ENCODE data around the gene QRICH2.
"Not testable (repeated sequence)": the region's sequence is repeated elsewhere in the genome, so short reads cannot be mapped to it uniquely, and the experiment has no call there.

Gene QRICH2

GRCh38 chr17:76267051-76267576, 41.0 kb downstream of the QRICH2 start:
- no peaks in the 10 kb centered on the region for H3K27me3 Mint-ChIP-seq

DNA sequence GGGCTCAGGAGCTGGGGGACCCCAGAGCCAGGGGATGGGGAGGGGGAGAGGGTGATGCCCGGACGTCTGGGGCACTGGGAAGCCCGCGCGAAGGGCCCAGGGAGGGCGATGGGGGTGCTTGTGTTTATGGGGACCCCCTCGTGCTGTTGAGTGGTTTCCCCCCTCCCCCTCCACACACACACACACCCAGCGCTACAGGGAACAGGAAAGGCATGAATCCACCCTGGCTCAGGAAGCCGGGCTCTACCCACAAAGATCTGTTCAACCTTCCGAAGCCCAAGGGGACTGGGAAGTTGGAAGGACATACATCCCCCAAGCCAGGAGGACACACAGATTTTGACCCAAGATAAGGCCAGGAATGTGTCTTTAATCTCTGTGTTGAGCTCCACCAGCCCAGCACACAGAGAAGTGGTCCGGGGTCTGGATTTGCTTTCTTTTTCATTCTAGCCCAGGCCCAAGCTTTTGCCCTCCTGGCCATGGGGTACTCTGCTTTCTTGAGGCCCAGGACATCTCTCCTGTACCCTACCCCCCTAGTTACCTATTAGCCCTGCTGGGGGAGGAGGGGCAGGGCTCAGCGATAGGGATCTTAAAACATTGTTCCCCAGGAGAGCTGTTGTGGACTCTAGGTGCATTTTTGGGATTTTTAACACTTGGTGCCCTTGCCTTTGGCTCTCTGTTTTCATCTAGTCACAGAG, 41.7 kb downstream of the QRICH2 start:
- Mint-ChIP-seq H3K4me1 (peaks cover 71% of the 10 kb centered on the region), H3K36me3 (peaks cover 21% of the 10 kb centered on the region), H3K27ac (peak overlapping the region; percentile 80), H3K9me3 (no peaks in the 10 kb centered on the region), H3K4me3 (peak overlapping the region; percentile 98), H3K27me3 (no peaks in the 10 kb centered on the region)
- ATAC-seq, result no peak

More at GRCh38 chr17:76267051-76267576, 41.0 kb downstream of the QRICH2 start:
- H3K4me1 Mint-ChIP-seq, result peaks cover 71% of the 10 kb centered on the region
- no peak for ATAC-seq
- peak overlapping the region; percentile 80 for H3K27ac Mint-ChIP-seq
- peaks cover 21% of the 10 kb centered on the region for H3K36me3 Mint-ChIP-seq
- H3K4me3 Mint-ChIP-seq, result peak overlapping the region; percentile 98
- H3K9me3 Mint-ChIP-seq, result no peaks in the 10 kb centered on the region

DNA sequence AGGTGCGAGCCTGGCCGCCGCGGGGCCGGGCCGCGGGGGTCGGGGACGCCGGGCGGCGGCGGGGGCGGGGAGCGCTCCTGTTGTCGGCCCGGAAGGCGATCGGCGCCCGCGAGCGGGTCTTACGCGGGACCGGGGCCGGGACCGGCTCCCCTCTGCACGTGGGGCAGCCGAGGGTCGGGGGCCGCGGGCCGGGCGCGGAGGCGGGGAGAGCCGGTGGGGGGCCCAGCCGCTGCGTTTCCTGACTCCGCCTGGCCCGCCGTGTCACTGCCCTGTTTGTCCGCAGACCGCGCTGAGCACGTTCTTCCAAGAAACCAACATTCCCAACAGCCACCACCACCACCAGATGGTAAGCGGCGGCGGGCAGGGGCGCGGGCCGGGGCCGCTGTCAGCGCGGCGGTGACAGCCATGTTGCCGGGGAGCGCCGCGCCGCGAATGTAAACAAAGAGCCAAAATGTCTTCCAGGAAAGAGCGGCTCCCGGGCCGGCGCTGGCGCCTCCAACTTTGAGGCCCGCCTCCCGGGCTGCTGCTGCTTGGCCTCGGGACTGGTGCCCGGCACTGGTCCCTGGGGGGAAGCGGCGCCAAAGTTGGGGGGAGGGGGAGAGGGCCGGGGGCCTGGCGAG, 42.3 kb downstream of the QRICH2 start:
- peak; percentile 0 for ATAC-seq
- H3K4me1 Mint-ChIP-seq, result peaks cover 70% of the 10 kb centered on the region
- peak overlapping the region; percentile 98 for H3K4me3 Mint-ChIP-seq
- peaks cover 16% of the 10 kb centered on the region for H3K36me3 Mint-ChIP-seq
- H3K9me3 Mint-ChIP-seq, result no peaks in the 10 kb centered on the region
- H3K27ac Mint-ChIP-seq, result peak overlapping the region; percentile 80
- H3K27me3 Mint-ChIP-seq, result no peaks in the 10 kb centered on the region

GRCh38 chr17:76264755-76265623, 43.1 kb downstream of the QRICH2 start, which contains the start of gene UBALD2:
TSS of gene UBALD2 (plus strand) at chr17:76265348. CDS start at chr17:76265506, 158 bp downstream.
- Mint-ChIP-seq H3K27ac (peak within 1 kb of the TSS; percentile 80), H3K9me3 (no peaks in the 10 kb centered on the region), H3K36me3 (peaks cover 15% of the 10 kb centered on the region), H3K27me3 (no peaks in the 10 kb centered on the region), H3K4me1 (peaks cover 74% of the 10 kb centered on the region), H3K4me3 (peak within 1 kb of the TSS; percentile 98)
- ATAC-seq, result peak; percentile 92

DNA sequence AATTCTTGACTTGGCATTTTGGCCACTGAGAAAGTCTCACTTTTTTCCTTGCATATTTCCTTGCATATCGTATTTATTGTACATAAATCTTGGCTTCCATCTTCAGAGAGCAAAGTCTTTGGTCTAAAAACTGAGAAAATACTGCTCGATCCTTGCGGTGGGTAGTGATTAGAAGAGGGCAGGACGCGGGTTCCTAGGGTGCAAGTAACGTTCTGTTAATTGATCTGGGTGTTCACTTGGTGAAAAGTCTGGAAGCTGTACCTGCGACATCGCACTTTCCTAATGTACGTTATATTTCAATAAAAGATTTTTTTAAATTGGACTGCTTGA, 43.7 kb downstream of the QRICH2 start:
- ATAC-seq, result no peak
- H3K27ac Mint-ChIP-seq, result peak overlapping the region; percentile 80
- H3K36me3 Mint-ChIP-seq, result peaks cover 15% of the 10 kb centered on the region
- H3K9me3 Mint-ChIP-seq, result no peaks in the 10 kb centered on the region
- H3K27me3 Mint-ChIP-seq, result no peaks in the 10 kb centered on the region
- H3K4me1 Mint-ChIP-seq, result peaks cover 74% of the 10 kb centered on the region
- peak overlapping the region; percentile 71 for H3K4me3 Mint-ChIP-seq

GRCh38 chr17:76263896-76264295, 44.2 kb downstream of the QRICH2 start:
- ATAC-seq, result no peak
- Mint-ChIP-seq H3K4me1 (peaks cover 71% of the 10 kb centered on the region), H3K4me3 (peak overlapping the region; percentile 71), H3K9me3 (no peaks in the 10 kb centered on the region), H3K27me3 (no peaks in the 10 kb centered on the region), H3K27ac (peak overlapping the region; percentile 80), H3K36me3 (peaks cover 15% of the 10 kb centered on the region)

- peak overlapping the region; percentile 67 for H3K4me3 Mint-ChIP-seq
- ATAC-seq, result peak; percentile 29
- peaks cover 9% of the 10 kb centered on the region for H3K36me3 Mint-ChIP-seq
- H3K27me3 Mint-ChIP-seq, result no peaks in the 10 kb centered on the region
- peak overlapping the region; percentile 80 for H3K27ac Mint-ChIP-seq
- H3K9me3 Mint-ChIP-seq, result no peaks in the 10 kb centered on the region
- H3K4me1 Mint-ChIP-seq, result peaks cover 60% of the 10 kb centered on the region
Observed at GRCh38 chr17:76262732-76263344, 45.2 kb downstream of the QRICH2 start.

- Mint-ChIP-seq H3K27me3 (no peaks in the 10 kb centered on the region), H3K4me3 (peak overlapping the region; percentile 67), H3K27ac (peak overlapping the region; percentile 80), H3K9me3 (no peaks in the 10 kb centered on the region), H3K36me3 (no peaks in the 10 kb centered on the region), H3K4me1 (peaks cover 48% of the 10 kb centered on the region)
- no peak for ATAC-seq
Observed at GRCh38 chr17:76261421-76262215, 46.5 kb downstream of the QRICH2 start.

- ATAC-seq, result no peak
- Mint-ChIP-seq H3K36me3 (no peaks in the 10 kb centered on the region), H3K9me3 (no peaks in the 10 kb centered on the region), H3K4me3 (peak overlapping the region; percentile 1), H3K27ac (peak overlapping the region; percentile 60), H3K27me3 (no peaks in the 10 kb centered on the region), H3K4me1 (peaks cover 47% of the 10 kb centered on the region)
Observed at GRCh38 chr17:76260669-76261068, 47.4 kb downstream of the QRICH2 start.

DNA sequence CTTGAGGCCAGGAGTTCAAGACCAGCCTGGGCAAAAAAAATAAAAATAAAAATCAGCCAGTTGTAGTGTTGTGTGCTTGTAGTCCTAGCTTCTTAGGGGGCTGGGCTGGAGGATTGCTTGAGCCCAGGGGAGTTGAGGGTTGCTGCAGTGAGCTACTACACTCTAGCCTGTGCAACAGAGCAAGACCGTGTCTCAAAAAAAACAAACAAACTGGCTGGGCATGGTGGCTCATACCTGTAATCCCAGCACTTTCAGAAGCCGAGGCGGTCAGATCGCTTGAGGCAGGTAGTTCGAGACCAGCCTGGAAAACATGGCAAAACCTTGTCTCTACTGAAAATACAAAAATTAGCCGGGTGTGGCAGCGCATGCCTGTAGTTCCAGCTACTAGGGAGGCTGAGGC, 47.9 kb downstream of the QRICH2 start:
- no peak overlapping the region for H3K4me3 Mint-ChIP-seq
- H3K9me3 Mint-ChIP-seq, result no peaks in the 10 kb centered on the region
- H3K27ac Mint-ChIP-seq, result peak overlapping the region; percentile 60
- H3K4me1 Mint-ChIP-seq, result peaks cover 47% of the 10 kb centered on the region
- H3K36me3 Mint-ChIP-seq, result no peaks in the 10 kb centered on the region
- no peak for ATAC-seq
- H3K27me3 Mint-ChIP-seq, result no peaks in the 10 kb centered on the region

DNA sequence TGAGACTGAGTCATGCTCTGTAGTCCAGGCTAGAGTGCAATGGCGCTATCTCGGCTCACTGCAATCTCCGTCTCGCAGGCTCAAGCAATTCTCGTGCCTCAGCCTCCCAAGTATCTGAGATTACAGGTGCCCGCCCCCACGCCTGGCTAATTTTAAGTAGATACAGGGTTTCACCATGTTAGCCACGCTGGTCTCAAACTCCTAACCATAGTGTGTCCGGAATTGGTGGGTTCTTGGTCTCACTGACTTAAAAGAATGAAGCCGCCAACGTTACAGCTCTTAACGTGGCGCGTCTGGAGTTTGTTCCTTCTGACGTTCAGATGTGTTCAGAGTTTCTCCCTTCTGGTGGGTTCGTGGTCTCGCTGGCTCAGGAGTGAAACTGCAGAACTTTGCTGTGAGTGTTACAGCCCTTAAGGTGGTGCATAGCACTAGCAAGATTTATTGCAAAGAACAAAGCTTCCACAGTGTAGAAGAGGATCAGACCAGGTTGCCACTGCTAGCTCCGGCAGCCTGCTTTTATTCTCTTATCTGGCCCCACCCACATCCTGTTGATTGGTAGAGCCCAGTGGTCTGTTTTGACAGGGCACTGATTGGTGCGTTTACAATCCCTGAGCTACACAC, 51.5 kb downstream of the QRICH2 start:
- H3K27me3 Mint-ChIP-seq, H3K9me3 Mint-ChIP-seq, H3K36me3 Mint-ChIP-seq, H3K27ac Mint-ChIP-seq, H3K4me3 Mint-ChIP-seq, ATAC-seq: not testable (repeated sequence)
- peaks cover 39% of the 10 kb centered on the region for H3K4me1 Mint-ChIP-seq

DNA sequence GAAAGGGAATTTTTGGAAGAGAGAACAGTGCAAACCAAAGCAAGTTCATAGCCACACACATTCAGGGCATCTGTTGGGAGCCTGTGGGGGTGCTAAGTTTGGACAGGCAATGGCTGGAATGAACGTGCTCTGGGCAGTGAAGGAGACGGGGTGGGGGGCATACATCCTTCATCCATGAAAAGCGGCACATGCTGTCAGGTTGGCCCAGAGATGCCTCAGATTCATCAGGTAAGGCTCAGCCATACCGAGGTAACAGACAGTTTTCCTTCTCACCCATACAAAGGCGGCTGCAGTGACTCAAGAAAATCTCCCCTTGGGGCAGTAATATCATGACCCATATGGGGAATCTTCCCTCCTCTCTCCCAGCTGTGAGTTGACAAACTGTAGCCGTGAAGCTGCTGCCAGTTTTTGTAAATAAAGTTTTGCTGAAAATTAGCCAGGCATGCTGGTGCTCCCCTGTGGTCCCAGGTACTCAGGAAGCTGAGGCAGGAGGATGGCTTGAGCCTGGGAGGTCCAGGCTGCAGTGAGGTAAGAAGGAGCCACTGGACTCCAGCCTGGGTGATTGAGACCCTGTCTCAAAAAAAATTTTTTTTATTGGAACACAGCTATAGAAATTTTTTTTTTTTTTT, 52.2 kb downstream of the QRICH2 start:
- Mint-ChIP-seq H3K27ac (no peak overlapping the region), H3K27me3 (no peaks in the 10 kb centered on the region), H3K4me1 (peaks cover 37% of the 10 kb centered on the region), H3K4me3 (no peak overlapping the region), H3K9me3 (no peaks in the 10 kb centered on the region), H3K36me3 (no peaks in the 10 kb centered on the region)
- no peak for ATAC-seq

DNA sequence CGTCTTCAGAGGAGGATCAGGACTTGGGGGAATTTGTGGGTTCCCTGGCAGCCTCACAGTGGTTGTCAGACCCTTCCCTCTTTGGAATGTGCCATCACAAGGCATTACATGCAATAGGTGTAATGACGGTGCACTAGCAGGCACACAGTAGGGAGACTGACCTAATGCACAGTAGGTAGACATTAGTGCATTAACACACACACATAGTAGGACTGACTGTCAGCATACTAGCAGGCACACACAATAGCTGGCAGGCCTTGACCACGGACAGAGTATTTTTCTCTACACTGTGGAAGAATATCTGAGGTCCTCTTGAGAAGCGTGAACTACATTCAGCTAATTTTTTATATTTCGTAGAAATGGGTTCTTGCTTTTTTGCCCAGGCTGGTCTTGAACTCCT, 53.8 kb downstream of the QRICH2 start:
- Mint-ChIP-seq H3K36me3 (no peaks in the 10 kb centered on the region), H3K27me3 (no peaks in the 10 kb centered on the region), H3K9me3 (no peaks in the 10 kb centered on the region), H3K4me3 (no peak overlapping the region), H3K27ac (no peak overlapping the region), H3K4me1 (peaks cover 20% of the 10 kb centered on the region)
- ATAC-seq, result no peak
